Type B pancreatic cell (in vitro differentiated cells): ENCODE measurements around the gene SLIT2. TPM values are rescaled to one million over a fixed set of nuclear protein-coding genes. Genes with fewer than 3 reads are reported as not detected.
A peak's percentile ranks its signal among the peaks of the same experiment; 100 is the strongest.

Source experiments
- DNase-seq: peaks from one replicate; pipeline ENCODE4 v3.0.0; 2021; ENCODE audit warnings: mixed read lengths; ENCODE audit not compliant: unreplicated experiment; ENCODE audit errors: extremely low spot score
- H3K27ac Mint-ChIP-seq: 2 replicates; pipeline ENCODE4 v1.8.0; 2021; ENCODE audit warnings: mild to moderate bottlenecking, mixed read lengths
- H3K27me3 Mint-ChIP-seq: 2 replicates; pipeline ENCODE4 v1.8.0; 2021; ENCODE audit warnings: mixed read lengths
- H3K36me3 Mint-ChIP-seq: 2 replicates; pipeline ENCODE4 v1.8.0; 2021; ENCODE audit warnings: mixed read lengths
- H3K4me1 Mint-ChIP-seq: one replicate; pipeline ENCODE4 v1.8.0; 2021; ENCODE audit warnings: mixed read lengths; ENCODE audit not compliant: unreplicated experiment
- H3K4me3 Mint-ChIP-seq: 2 replicates; pipeline ENCODE4 v1.8.0; 2021; ENCODE audit warnings: mild to moderate bottlenecking, mixed read lengths
- H3K9me3 Mint-ChIP-seq: 2 replicates; pipeline ENCODE4 v1.8.0; 2021; ENCODE audit warnings: mixed read lengths
- total RNA-seq: library from RNA; stranded (reverse); gene quantifications from 2 replicates; pipeline ENCODE4 v1.2.1, GENCODE V29; 2021; ENCODE audit warnings: low replicate concordance
- TF ChIP-seq, protein P1 (sequence below): fragments of 200-600 bp; sonication (generic); conservative IDR thresholded peaks from 2 replicates; pipeline ENCODE4 v1.5.0; 2021; ENCODE audit warnings: antibody characterized with exemption, mild to moderate bottlenecking

SLIT2 gene
- total RNA-seq, 1 donor from 2014 or later, result 105 TPM

DNA sequence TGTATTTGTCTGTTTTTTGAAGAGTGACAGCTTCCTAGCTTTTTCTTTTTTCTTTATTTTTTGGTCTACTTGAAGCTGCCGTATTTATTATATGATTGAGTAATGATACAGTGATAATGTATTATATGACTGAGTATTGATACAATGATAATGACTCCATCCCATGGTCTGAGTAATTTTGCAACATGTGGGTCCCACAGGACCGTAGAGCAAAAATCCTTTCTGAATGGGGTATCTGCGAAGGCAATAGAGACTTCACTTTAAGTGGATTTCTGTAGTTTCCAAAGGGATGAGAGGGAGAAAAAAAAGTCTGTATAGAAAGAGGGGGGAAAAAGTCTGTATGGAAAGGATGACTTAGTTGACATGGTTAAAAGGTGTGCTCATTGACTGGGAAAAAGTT is 41.0 kb downstream of the SLIT2 start:
- DNase-seq, result no peak
- no peak overlapping the region for H3K27ac Mint-ChIP-seq
- no peaks in the 10 kb centered on the region for H3K27me3 Mint-ChIP-seq
- H3K9me3 Mint-ChIP-seq, result no peaks in the 10 kb centered on the region
- H3K36me3 Mint-ChIP-seq, result no peaks in the 10 kb centered on the region
- no peak overlapping the region for H3K4me3 Mint-ChIP-seq
- TF ChIP-seq, protein P1, sequence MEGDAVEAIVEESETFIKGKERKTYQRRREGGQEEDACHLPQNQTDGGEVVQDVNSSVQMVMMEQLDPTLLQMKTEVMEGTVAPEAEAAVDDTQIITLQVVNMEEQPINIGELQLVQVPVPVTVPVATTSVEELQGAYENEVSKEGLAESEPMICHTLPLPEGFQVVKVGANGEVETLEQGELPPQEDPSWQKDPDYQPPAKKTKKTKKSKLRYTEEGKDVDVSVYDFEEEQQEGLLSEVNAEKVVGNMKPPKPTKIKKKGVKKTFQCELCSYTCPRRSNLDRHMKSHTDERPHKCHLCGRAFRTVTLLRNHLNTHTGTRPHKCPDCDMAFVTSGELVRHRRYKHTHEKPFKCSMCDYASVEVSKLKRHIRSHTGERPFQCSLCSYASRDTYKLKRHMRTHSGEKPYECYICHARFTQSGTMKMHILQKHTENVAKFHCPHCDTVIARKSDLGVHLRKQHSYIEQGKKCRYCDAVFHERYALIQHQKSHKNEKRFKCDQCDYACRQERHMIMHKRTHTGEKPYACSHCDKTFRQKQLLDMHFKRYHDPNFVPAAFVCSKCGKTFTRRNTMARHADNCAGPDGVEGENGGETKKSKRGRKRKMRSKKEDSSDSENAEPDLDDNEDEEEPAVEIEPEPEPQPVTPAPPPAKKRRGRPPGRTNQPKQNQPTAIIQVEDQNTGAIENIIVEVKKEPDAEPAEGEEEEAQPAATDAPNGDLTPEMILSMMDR, result no peak
- peaks cover 15% of the 10 kb centered on the region for H3K4me1 Mint-ChIP-seq

DNA sequence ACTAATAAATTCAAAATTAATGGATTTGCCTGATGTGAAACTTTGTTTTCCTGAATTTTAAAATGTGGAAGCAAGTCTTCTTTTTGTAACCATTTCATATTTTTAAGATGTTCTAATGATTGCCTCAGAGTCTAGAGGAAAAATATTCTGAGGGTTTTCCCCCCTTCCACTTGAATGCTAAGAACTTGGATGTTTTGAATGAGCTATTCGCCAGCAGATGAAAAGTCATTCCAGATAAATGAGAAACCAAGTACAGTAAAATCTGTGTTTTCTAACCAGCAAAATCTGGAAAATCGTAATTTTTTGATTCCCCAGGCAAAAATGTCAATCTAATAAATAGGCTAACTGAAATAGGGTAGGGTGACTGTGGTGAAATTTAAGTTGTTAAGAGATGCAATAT is 45.6 kb downstream of the SLIT2 start:
- Mint-ChIP-seq H3K4me1 (peaks cover 10% of the 10 kb centered on the region), H3K9me3 (no peaks in the 10 kb centered on the region), H3K4me3 (no peak overlapping the region), H3K36me3 (no peaks in the 10 kb centered on the region), H3K27ac (no peak overlapping the region), H3K27me3 (no peaks in the 10 kb centered on the region)
- TF ChIP-seq, protein P1, result no peak
- DNase-seq, result no peak

DNA sequence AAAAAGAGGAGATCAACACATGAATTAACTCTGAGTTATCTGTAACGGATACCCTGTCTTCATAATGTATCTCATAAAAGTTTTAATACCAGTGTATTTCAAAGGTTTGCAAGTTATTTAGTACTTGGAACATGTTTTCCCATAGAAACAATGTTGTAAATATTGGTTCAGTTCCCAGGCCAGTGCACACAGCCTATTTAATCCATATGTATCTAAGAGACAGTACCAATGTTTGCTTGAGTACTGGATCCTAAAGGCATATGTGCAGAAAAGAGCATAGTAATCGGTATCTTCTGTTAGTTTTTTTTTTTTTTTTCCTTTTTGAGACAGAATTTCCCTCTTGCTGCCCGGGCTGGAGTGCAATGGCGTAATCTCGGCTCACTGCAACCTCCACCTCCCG is 46.1 kb downstream of the SLIT2 start:
- Mint-ChIP-seq H3K4me1 (peaks cover 9% of the 10 kb centered on the region), H3K9me3 (no peaks in the 10 kb centered on the region), H3K4me3 (no peak overlapping the region), H3K36me3 (no peaks in the 10 kb centered on the region), H3K27ac (no peak overlapping the region), H3K27me3 (no peaks in the 10 kb centered on the region)
- DNase-seq, result no peak
- TF ChIP-seq, protein P1, result no peak

DNA sequence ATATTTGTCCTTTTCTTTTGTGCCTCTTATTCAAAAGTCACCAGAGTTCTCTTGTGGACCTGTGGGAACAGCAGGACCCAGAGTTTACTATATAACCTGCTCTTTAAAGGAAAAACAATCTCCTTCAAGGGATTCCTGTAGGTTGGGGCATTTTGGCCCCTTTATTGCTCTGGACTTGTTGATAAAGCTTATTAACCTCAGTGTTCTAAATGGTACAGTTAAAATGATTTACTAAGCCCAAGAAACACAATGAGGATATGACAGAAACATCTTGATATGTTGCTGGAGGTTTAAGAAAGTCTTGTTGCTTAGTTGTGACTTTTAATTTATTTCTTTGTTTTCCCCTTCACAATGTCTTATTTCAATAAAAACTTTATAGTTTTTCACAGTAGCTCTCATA is 46.8 kb downstream of the SLIT2 start:
- TF ChIP-seq, protein P1, result no peak
- no peak for DNase-seq
- H3K36me3 Mint-ChIP-seq, result no peaks in the 10 kb centered on the region
- H3K4me3 Mint-ChIP-seq, result no peak overlapping the region
- peaks cover 5% of the 10 kb centered on the region for H3K4me1 Mint-ChIP-seq
- H3K9me3 Mint-ChIP-seq, result no peaks in the 10 kb centered on the region
- H3K27me3 Mint-ChIP-seq, result no peaks in the 10 kb centered on the region
- H3K27ac Mint-ChIP-seq, result no peak overlapping the region

DNA sequence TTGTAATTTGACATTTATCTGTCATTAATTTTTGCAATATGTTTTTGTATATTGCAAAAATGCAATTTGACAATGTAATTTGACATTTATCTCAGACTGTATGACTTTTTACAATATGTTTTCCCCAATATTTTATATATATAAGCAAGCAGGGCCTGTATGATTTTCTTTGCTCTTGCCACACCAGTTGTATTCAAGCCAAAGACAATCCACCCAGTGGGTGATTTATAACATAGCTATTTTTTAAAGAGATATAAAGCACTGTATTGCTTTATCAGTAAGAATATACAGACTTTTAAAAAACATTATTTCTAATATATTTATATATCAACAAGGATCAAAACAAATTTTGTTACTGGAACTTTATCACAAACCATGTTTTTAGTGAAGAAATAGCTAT is 47.3 kb downstream of the SLIT2 start:
- no peaks in the 10 kb centered on the region for H3K9me3 Mint-ChIP-seq
- TF ChIP-seq, protein P1, result no peak
- H3K27me3 Mint-ChIP-seq, result no peaks in the 10 kb centered on the region
- peaks cover 5% of the 10 kb centered on the region for H3K4me1 Mint-ChIP-seq
- no peak overlapping the region for H3K27ac Mint-ChIP-seq
- H3K36me3 Mint-ChIP-seq, result no peaks in the 10 kb centered on the region
- no peak for DNase-seq
- no peak overlapping the region for H3K4me3 Mint-ChIP-seq

DNA sequence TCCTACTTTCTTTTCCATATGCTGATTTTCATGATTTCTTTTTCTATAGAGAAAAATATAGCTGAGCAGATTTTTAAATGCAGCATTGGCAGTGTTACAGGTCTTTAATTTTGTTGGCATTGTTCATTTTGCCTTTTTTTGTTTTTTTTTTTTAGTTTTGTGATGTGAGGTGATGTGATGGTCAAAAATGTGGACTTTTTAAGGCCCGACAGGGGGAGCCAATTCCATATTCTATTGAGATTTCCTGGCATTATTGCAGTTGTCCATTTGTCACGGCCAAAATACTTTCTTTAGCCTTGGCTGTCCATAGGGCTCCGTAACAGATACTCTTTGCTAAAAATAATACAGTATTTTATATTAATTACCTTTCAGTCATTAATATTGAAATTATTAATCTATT is 47.8 kb downstream of the SLIT2 start:
- no peaks in the 10 kb centered on the region for H3K9me3 Mint-ChIP-seq
- no peaks in the 10 kb centered on the region for H3K27me3 Mint-ChIP-seq
- peaks cover 5% of the 10 kb centered on the region for H3K36me3 Mint-ChIP-seq
- H3K4me3 Mint-ChIP-seq, result no peak overlapping the region
- peaks cover 5% of the 10 kb centered on the region for H3K4me1 Mint-ChIP-seq
- H3K27ac Mint-ChIP-seq, result no peak overlapping the region
- DNase-seq, result no peak
- TF ChIP-seq, protein P1, result peak; percentile 72
